Endothelial cell (in vitro differentiated cells): ENCODE measurements around the gene FAM111A. TPM values are rescaled to one million over a fixed set of nuclear protein-coding genes. Genes with fewer than 3 reads are reported as not detected.
A peak's percentile ranks its signal among the peaks of the same experiment; 100 is the strongest.

ENCODE experiments used
- DNase-seq: peaks from one replicate; pipeline ENCODE4 v3.0.0; 2021; ENCODE audit warnings: low spot score
- H3K27ac Mint-ChIP-seq: one replicate; pipeline ENCODE4 v1.8.0; 2021; ENCODE audit warnings: mixed read lengths, inconsistent platforms; ENCODE audit not compliant: unreplicated experiment
- H3K27me3 Mint-ChIP-seq: one replicate; pipeline ENCODE4 v1.8.0; 2021; ENCODE audit warnings: mild to moderate bottlenecking, moderate library complexity, mixed read lengths, inconsistent platforms; ENCODE audit not compliant: unreplicated experiment
- H3K36me3 Mint-ChIP-seq: one replicate; pipeline ENCODE4 v1.8.0; 2021; ENCODE audit warnings: mild to moderate bottlenecking, low read depth, mixed read lengths, inconsistent platforms; ENCODE audit not compliant: unreplicated experiment
- H3K4me1 Mint-ChIP-seq: one replicate; pipeline ENCODE4 v1.8.0; 2021; ENCODE audit warnings: mild to moderate bottlenecking, mixed read lengths, inconsistent platforms; ENCODE audit not compliant: unreplicated experiment
- H3K4me3 Mint-ChIP-seq: one replicate; pipeline ENCODE4 v1.8.0; 2021; ENCODE audit warnings: mild to moderate bottlenecking, mixed read lengths, inconsistent platforms; ENCODE audit not compliant: unreplicated experiment
- H3K9me3 Mint-ChIP-seq: one replicate; pipeline ENCODE4 v1.8.0; 2021; ENCODE audit warnings: mixed read lengths, inconsistent platforms; ENCODE audit not compliant: unreplicated experiment
- CTCF ChIP-seq: fragments of 200-600 bp; sonication (generic); IDR thresholded peaks from one replicate; pipeline ENCODE4 v1.5.0; 2021; ENCODE audit warnings: antibody characterized with exemption; ENCODE audit not compliant: unreplicated experiment
- total RNA-seq: library from RNA; stranded (reverse); fragmentation: NEBNext Ultra II Directional; extraction: Animal tissue kit (Norgen Biotek cat#: 25700); gene quantifications from one replicate; pipeline ENCODE4 v1.2.1, GENCODE V29; 2021; ENCODE audit not compliant: unreplicated experiment

Gene FAM111A
- total RNA-seq, 1 donor from 2014 or later, result 30.8 TPM

GRCh38 chr11:59198726-59199125 lies 56.1 kb downstream of the FAM111A start:
- Mint-ChIP-seq H3K27me3 (peaks cover 3% of the 10 kb centered on the region), H3K9me3 (no peaks in the 10 kb centered on the region), H3K4me1 (peaks cover 10% of the 10 kb centered on the region), H3K4me3 (no peak overlapping the region), H3K27ac (no peak overlapping the region), H3K36me3 (peaks cover 65% of the 10 kb centered on the region)
- DNase-seq, result no peak
- no peak for TF ChIP-seq CTCF

- H3K4me3 Mint-ChIP-seq, result no peak overlapping the region
- no peak overlapping the region for H3K27ac Mint-ChIP-seq
- peaks cover 10% of the 10 kb centered on the region for H3K4me1 Mint-ChIP-seq
- H3K36me3 Mint-ChIP-seq, result peaks cover 55% of the 10 kb centered on the region
- peaks cover 3% of the 10 kb centered on the region for H3K27me3 Mint-ChIP-seq
- H3K9me3 Mint-ChIP-seq, result no peaks in the 10 kb centered on the region
- DNase-seq, result no peak
- no peak for TF ChIP-seq CTCF
Observed at GRCh38 chr11:59199546-59200422, 57.1 kb downstream of the FAM111A start.

GRCh38 chr11:59200423-59200746 lies 57.7 kb downstream of the FAM111A start:
- no peak for DNase-seq
- Mint-ChIP-seq H3K36me3 (peaks cover 49% of the 10 kb centered on the region), H3K27me3 (peaks cover 3% of the 10 kb centered on the region), H3K27ac (no peak overlapping the region), H3K4me3 (no peak overlapping the region), H3K9me3 (no peaks in the 10 kb centered on the region), H3K4me1 (peaks cover 8% of the 10 kb centered on the region)
- no peak for TF ChIP-seq CTCF

- no peak overlapping the region for H3K4me3 Mint-ChIP-seq
- DNase-seq, result no peak
- H3K27me3 Mint-ChIP-seq, result peaks cover 3% of the 10 kb centered on the region
- H3K36me3 Mint-ChIP-seq, result peaks cover 44% of the 10 kb centered on the region
- no peak overlapping the region for H3K27ac Mint-ChIP-seq
- H3K4me1 Mint-ChIP-seq, result no peaks in the 10 kb centered on the region
- H3K9me3 Mint-ChIP-seq, result no peaks in the 10 kb centered on the region
- TF ChIP-seq CTCF, result peak; percentile 44
Observed at GRCh38 chr11:59201353-59201752, 58.7 kb downstream of the FAM111A start.

Other genes starting within 250 kb of the FAM111A start
- 2.0 TPM for gene GLYATL1, start 203.4 kb upstream of the FAM111A start, total RNA-seq
- gene GLYATL1B, start 56.5 kb upstream of the FAM111A start, total RNA-seq, result not detected
- gene FAM111B, start 35.6 kb upstream of the FAM111A start, total RNA-seq, result 3.4 TPM
- 29.4 TPM for gene DTX4, start 29.3 kb downstream of the FAM111A start, total RNA-seq
- gene MPEG1, start 70.1 kb downstream of the FAM111A start, total RNA-seq, result not detected
- not detected for gene OR5AN1, start 216.0 kb downstream of the FAM111A start, total RNA-seq